GM12874 (cell line): ENCODE results near the gene TMEFF1.

ENCODE experiments used
- TF ChIP-seq, protein P1 (sequence below): IDR thresholded peaks from 2 replicates; pipeline ENCODE4 v1.5.1; 2011; ENCODE audit warnings: low read depth, mild to moderate bottlenecking, control low read depth, low read length, moderate library complexity; ENCODE audit not compliant: insufficient read depth

TMEFF1 gene, protein sequence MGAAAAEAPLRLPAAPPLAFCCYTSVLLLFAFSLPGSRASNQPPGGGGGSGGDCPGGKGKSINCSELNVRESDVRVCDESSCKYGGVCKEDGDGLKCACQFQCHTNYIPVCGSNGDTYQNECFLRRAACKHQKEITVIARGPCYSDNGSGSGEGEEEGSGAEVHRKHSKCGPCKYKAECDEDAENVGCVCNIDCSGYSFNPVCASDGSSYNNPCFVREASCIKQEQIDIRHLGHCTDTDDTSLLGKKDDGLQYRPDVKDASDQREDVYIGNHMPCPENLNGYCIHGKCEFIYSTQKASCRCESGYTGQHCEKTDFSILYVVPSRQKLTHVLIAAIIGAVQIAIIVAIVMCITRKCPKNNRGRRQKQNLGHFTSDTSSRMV

DNA sequence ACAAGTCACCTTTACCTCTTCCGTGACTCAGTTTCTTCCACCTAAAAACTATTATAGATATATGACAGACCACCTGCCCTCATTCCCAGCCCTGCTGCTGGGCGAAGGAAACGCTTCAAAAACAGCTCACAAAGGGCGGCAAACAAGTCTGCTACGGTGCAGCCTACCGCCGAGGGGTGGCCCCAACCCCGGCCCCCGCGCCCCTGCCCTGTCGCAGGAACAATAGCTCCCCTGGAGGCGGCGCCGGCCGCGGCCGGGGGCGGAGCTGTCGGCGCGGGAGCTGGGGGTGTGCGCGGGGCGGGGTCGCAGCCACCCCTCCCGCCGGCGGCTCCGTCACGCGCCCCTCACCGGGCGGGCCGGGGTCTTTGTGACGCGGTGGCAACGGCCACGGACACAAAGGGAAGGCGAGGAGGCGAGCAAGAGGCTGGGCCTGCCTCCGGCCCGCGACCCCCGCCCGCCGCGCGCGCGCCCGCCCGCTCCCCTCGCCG lies at the start of gene TMEFF1:
Gene TMEFF1, plus strand, starts transcription at position 362 of the 488 bp plus-strand sequence. CDS start 396 bp downstream, outside the sequence.
- TF ChIP-seq, protein P1, sequence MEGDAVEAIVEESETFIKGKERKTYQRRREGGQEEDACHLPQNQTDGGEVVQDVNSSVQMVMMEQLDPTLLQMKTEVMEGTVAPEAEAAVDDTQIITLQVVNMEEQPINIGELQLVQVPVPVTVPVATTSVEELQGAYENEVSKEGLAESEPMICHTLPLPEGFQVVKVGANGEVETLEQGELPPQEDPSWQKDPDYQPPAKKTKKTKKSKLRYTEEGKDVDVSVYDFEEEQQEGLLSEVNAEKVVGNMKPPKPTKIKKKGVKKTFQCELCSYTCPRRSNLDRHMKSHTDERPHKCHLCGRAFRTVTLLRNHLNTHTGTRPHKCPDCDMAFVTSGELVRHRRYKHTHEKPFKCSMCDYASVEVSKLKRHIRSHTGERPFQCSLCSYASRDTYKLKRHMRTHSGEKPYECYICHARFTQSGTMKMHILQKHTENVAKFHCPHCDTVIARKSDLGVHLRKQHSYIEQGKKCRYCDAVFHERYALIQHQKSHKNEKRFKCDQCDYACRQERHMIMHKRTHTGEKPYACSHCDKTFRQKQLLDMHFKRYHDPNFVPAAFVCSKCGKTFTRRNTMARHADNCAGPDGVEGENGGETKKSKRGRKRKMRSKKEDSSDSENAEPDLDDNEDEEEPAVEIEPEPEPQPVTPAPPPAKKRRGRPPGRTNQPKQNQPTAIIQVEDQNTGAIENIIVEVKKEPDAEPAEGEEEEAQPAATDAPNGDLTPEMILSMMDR, result peak; percentile 10; the same call in 1 of the 2 replicates

DNA sequence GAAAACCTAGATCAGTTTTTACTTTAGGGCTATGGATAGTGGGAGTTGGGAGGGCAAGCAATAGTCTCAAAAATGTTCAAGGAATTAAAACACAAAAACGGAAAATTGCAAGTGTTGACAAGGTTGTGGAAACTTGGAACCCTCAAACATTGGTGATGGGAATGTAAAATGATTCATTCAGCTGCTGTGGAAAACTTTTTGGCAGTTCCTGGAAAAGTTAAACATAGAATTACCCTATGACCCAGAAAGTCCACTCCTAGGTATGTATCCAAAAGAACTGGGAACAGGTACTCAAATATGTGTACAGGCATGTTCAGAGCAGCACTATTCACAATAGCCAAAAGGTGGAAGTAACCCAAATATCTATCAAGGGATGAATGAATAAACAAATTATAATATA lies 47.2 kb upstream of the TMEFF1 start:
- TF ChIP-seq, protein P1, result no peak

DNA sequence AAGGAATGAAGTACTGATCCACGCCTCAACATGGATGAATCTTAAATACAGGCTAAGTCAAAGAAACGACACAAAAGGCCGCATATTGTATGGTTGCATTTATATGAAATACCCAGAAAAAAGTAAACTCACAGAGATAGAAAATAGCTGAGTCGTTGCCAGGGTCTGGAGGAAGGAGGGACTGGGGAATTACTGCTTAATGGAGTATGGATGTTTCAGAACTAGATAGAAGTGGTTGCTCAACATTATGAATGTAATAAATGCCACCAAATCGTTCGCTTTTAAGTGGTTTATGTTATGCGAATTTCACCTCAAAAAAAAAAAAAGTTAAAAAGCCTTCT lies 46.8 kb upstream of the TMEFF1 start:
- TF ChIP-seq, protein P1, result no peak

DNA sequence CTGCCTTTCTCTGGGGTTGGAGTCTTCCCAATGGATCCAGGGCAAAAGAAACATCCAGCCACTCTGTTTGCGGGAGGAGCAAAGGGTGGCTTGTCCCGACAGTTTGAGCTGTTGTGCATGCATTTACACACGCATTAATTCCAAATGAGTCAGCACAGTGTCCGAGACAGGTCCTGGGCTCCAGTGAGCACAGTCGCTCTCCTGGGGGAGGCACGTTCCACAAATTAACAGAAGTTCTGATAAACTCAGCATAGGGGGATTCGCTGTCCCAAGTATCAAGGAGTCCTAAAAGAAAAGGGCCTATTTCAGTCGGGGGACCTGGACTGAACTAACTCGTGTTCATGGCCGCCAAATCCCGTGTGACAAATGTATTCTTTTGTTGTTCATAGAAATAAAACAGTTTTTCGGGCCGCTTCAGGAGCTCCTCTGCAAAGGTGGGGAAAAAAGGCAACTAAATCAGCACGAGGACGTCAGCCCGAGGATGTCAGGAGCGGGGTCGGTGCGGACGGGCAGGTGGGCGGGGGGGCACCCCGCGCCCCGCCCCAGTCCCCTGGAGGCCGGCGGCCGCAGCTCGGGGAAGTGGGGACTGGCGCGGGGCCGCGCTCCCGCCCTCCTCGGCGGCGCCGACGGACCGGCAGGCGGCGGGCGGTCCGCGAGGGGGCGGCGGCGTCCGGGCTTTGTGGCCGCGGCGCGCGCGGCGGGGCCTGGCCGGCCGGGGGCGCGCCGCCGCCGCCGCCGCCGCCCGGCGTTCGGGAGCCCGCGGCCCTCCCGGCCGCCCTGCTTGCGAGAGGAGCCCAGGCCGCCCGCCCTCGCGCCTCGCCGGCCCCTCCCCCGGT lies 46.2 kb upstream of the TMEFF1 start, which contains the start of gene MSANTD3:
Gene MSANTD3, plus strand, starts transcription at position 614 of the 836 bp plus-strand sequence. CDS start 14,796 bp downstream, outside the sequence.
- TF ChIP-seq, protein P1, result no peak

DNA sequence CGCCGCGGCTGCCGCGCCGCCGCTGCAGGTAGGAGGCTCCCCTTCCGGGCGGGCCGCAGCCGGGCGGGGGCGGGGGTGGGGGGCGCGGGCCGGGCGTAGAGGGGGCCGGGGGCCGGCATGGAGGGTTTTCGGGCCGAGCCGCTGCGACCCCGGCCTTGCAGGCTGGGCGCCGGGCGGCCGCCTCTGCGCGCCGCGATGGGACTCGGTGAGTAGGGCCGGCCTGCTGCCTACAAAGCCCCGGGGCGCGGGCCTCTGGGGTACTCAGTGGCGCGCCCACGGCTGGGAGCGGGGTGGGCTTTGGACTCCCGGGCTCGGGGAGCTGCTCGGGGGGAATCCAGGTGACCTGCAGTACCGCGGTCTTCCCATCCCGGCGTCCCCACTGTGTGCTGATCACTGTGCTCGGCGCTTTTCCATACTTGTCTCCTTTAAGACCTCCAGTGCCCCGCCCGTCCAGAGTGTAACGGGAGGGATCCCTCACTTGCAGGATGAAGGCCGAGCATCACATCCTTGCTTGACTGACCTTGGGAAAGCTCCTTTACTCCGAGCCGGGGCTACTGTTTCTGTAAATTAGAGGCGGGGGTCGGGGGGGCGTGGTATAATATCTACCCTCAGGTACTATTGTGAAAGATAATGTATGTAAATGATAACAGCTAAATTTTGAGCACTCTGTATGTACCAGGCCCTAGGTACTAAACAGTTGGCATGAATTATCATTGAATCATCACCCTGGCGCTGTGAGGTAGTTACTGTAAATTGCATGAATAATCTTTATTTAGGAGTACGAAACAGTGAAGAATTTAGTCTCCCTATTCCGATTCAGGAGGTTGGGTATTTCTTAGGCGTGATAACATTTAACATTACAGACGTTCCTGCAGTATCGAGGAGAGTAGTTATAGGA lies 45.3 kb upstream of the TMEFF1 start:
- TF ChIP-seq, protein P1, result no peak

DNA sequence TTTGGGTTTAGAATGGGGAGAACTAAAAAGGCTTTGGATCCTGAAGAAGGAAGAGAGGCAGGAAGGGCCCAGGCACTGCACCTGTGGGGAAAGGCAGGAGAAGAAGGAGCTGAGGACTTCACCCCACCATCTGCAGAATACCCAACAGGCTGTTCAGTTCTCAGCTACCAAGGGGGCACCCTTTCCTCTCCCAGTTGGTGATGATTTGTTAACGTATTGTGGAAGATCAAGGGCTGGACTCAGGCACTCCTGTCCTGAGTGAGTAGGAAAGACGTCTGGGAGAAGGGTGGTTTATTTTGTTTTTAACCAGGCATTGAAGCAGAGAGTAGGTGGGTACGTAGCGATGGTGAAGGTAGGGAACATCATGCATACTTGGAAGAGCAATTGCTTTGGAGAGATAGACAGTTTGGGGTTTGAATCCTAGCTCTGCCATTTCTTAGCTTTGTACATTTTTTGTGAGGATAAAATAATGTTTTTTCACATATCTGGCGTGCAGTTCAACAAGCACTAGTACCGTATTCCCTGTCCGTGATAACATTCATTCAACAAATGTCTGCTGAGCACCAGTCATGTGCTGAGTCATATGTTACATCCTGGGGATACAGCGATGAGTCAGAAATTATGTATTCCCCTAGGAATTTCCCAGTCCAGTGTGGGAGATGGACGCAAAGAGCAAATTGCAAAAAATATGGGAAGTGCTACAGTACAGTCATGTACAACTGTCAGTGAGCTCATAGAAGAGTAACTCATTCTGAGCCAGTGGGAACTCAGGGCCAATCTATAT lies 43.9 kb upstream of the TMEFF1 start:
- TF ChIP-seq, protein P1, result no peak
